Esophagus mucosa (tissue), 1 donor: ENCODE data around the gene OSBPL10. TPM values are rescaled to one million over a fixed set of nuclear protein-coding genes. Genes with fewer than 3 reads are reported as not detected.
A peak's percentile ranks its signal among the peaks of the same experiment; 100 is the strongest.
"Not testable (repeated sequence)": the region's sequence is repeated elsewhere in the genome, so short reads cannot be mapped to it uniquely, and the experiment has no call there.

Source experiments
- ATAC-seq: fragments of 200-7000 bp; cut with Tn5 transposase; one replicate; pipeline ENCODE4 v1.9.1; 2020
- total RNA-seq: library from RNA; stranded (reverse); gene quantifications from one replicate; pipeline ENCODE4 v1.2.4, GENCODE V29; 2023
- donor health status: DM: yes; HTN: yes; CAD: no.

OSBPL10 gene
- total RNA-seq, 1 donor from 2014 or later = 29.1 TPM

DNA sequence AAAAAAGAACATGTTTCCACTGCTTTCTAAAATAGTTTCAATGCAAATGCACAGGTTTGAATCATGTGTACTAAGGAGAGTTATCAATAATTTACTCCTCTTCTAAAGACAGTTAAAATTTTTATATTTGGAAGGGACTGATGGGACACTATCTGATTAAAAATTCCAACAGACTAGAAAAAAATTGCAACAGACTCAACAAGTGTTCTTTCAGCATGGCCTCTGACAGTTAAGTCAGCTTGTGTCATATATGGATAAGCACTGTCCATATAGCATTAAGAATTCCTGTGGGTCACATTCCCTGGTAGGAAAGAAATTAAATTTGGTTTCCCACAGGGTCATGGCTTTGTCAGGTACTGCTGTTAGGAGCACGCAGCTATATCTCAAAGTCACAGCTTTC lies 96.8 kb downstream of the OSBPL10 start:
- no peak for ATAC-seq

DNA sequence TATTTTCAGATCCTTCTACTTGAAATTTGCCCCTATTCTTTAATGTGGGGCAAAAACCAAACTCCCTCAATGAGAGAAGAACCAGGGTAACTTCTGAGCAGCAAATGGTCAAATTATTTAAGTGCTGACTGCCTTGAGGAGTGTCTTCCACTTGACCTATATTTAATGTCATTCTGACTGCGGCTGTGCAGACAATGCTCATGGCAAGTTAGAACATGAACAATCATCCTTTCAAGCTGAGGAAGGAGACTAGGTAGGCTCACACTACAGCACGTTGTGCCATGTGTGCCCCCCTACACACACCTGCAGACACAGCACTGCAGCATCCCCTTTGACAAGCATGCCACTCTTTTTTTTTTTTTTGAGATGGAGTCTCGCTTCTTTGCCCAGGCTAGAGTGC lies 98.2 kb downstream of the OSBPL10 start:
- peak; percentile 42 for ATAC-seq

DNA sequence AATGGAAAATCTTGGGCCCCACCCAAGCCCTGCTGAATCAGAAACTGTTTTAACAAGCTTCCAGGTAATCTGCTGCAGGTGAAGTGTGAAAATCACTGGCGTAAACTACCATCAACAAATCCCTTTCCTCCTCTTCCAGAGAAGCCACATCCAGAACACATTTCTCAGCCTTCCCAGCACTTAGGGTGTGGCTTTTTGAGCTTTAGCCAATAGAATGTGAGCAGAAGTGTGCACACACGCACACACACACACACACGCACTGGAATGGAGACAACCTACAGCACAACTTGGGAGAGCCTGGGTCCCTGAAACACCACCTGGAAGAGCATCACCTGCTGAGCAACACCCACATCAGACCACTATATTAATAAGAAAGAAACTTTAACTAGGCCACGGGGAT lies 98.6 kb downstream of the OSBPL10 start:
- ATAC-seq = peak; percentile 52

DNA sequence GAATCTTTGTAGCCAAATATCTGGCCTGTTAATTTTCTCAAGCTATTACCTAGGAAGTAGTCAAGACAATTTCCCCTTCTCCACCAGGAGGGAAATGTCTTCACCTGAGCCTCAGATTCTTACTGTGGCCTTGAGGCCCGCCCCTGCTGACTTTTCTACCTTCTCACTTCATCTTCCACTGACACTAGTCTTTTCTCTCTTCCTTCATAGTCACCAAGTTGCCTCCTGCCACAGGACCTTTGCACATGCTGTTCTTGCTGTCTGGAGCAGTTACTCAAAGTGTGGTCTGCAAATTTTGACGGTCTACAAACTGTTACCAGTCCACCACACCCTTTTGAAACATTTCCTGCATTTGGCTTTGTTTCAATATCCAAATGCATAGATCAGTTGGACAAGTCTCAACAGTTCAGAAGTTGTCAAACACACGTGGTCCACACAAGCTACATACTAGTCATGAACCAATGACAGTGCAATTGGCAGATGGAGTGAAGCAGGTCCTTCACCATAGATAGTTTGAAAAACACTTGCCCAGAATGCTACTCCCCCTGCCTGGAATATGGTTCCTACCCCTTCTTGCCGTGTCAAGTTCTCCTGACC lies 100.5 kb downstream of the OSBPL10 start:
- ATAC-seq = peak; percentile 70

DNA sequence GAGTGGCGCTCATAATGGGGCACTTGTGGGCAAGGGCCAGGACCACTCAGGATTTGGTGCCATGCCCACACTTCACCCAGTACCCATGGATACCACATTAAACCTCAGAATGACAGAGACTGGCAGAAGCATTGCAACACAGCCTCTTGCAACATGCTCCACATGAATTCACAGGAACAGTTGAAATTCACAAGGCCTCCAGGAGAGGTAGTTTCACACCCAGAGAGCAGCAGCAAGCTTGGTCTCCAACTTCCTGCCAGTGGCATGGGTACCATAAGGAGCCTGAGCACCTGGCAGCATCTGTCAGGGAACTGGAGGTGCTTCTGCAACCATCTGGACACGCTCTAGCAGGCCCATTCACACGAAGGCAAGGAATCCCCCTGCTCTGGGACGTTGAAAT lies 101.0 kb downstream of the OSBPL10 start:
- peak; percentile 75 for ATAC-seq

DNA sequence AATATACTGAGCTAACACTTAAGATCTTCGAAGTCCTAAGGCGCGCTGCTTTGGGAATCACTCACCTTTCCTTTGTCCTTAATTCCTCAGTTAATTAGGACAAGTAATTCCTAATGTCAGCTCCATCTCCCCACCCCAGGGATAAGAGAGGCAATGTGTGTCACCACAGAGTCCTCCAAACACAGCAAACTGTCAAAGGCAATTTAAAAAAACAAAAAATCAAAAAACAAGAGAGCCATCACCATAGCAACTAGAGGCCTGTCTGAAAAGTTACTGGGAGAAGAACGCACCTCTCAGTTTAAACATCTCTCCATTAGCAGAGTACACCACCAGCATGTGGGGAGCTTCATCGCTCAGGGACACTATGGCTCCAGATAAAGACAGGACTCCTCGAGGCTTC lies 101.7 kb downstream of the OSBPL10 start:
- ATAC-seq = no peak

DNA sequence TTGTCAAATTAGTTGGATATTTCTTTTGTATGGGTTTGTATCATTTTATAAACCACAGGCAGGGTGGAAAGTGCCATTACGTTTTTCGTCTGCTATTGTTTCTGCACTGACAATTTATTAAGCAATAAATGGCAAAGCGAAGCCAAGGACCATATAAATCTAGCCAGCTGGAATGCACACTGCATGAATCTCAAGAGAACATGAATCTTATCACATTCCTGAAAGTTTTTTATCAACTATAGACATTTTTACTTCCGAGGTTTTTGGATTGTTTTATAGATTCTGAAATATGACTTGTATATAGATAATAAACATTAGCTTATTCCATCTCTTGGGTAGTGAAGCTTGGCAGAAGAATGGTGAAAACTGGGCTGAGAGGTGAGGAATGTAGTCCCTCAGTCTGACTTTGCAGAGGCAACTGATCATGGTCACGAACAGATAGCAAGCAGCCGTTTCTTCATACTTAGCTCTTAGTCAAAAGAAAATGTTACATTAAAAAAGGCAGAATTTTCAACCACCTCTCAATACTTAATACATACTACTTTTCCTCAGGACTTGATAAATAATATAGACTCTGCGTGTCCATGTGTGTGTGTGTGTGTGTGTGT lies 102.7 kb downstream of the OSBPL10 start:
- no peak for ATAC-seq

DNA sequence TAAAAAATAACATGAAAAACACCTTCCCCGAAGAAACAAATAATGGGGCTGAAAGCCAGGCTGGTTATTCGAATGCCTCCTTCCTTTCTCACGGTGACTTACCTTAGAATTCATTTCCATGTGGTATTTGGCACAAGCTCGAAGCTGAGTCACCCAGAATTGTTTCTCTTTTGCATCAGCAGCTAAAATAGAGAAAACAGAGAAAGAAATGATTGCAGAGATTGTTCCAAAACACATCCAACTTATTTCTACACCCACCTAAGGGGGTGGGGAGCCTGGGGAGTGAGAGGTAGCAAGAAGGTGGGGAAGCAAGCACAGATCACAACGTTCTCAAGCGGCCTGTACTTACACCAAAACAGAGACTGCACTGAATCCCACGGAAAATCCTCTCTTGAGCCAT lies 104.7 kb downstream of the OSBPL10 start:
- no peak for ATAC-seq

DNA sequence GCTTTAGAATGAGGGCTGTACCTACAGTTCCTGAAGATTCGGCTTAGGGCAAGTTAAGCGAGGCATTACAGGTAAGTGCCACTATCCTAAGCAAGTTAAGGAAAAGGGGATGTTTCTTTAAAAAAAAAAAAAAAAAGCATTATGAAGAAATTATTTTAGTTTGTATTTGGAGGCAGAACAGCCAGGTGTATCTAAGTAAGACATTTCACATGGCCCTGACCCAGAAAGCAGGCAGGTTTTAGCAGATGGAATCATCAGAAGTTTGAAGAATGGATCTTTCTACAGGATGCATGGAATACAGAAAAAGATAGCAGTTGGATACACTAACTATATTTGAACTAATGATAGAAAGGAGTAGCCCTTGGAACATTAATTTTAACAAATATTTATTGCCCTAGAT lies 105.6 kb downstream of the OSBPL10 start:
- ATAC-seq = no peak

DNA sequence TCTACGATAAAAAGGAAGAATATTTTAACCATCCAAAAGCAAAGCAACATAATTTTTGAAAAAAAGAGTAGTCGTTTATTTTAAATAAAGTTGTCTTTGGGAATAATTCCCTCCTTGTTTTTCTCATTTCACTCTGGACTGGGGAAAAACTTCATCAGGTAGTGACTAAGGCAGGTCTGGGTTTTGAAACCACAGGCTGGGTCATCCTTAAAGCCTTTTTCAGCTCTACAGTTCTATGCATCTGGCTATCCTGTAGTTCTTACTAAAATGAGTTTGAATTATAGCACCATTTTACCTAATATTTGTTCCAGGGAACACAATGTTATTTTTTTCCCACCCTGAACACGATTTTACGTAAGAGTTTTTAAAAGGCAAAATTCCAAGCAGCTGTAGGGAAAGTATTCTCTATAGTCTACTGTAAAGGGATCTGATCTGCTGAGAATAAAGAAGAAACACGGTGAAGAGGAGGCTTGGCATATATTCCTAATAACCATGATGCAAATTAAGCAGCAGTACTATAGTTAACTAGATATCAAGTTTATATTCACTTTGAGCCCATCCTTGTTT lies 107.7 kb downstream of the OSBPL10 start:
- no peak for ATAC-seq

DNA sequence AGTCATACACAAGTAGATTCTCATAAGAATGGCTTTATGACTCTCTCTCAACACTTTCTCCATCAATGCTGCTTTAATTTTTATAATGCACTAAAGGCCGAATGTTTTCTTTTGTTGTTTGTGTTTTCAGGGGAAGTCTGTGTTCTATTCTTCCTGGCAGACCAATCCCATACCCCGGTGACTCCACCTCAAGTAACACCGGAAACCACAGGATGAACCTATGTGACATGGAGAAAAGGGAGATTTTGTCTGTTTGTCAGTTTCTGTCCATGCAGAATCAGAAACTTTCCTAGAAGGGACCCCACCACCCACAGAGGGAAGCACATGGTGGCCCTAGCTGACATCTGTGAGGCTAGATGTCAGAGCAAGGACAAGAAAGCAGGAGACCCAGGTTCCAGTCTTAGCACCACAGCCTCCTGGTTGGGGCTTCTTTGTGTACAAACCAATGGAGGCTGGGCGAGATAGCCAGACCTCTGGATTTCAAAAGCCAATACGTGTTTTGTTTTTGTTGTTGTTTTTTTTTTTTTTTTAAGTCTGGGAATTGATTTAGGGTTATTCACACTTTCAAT lies 109.0 kb downstream of the OSBPL10 start:
- ATAC-seq = no peak

DNA sequence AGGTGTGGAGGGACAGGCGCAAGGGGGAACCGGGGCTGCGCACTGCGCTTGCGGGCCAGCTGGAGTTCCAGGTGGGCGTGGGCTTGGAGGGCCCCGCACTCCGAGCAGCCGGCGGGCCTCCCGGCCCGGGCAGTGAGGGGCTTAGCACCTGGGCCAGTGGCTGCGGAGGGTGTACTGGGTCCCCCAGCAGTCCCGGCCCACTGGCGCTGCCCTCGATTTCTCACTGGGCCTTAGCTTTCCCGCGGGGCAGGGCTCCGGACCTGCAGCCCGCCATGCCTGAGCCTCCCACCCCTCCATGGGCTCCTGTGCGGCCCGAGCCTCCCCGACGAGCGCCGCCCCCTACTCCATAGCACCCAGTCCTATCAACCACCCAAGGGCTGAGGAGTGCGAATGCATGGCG lies 111.0 kb downstream of the OSBPL10 start:
- not testable (repeated sequence) for ATAC-seq

DNA sequence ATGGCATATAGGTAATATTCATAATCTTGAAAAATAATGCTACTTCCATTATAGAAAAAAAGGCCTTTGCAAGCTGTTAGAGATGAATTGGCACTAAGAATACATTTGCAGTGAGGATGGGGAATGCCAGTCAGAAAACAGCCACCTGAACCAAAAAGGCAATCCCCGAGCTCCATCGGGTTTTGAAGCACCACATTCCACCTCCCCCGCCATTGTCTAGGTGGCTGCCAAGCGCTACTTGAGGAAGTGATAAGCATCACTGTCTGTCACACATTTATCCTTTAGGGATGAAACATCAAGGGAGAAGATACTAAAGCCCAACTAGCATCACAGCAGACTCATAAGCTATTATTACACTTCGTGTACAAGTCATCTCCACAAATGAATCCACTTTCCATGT lies 112.8 kb downstream of the OSBPL10 start:
- ATAC-seq = no peak

DNA sequence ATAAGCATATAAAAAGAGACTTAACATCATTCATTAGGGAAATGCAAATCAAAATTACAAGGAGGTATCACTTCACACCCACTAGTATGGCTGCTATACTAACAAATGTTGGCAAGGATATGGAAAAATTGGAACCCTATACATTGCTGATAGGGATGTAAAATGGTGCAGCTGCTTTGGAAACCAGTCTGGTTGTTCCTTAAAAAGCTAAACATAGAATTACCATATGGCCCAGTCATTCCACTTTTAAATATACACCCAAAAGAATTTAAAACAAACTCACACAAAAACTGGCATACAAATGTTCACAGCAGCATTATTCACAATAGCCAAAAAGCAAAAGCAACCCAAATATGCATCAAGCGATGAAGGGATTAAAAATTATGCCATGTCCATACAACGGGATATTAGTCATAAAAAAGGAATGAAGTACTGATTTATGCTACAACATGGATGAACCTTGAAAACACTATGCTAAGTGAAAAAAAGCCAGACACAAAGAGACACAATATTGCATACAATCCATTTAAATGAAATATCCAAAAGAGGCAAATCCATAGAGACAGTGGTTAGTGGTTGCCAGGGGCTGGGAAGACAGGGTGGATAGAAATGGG lies 118.3 kb downstream of the OSBPL10 start:
- no peak for ATAC-seq

DNA sequence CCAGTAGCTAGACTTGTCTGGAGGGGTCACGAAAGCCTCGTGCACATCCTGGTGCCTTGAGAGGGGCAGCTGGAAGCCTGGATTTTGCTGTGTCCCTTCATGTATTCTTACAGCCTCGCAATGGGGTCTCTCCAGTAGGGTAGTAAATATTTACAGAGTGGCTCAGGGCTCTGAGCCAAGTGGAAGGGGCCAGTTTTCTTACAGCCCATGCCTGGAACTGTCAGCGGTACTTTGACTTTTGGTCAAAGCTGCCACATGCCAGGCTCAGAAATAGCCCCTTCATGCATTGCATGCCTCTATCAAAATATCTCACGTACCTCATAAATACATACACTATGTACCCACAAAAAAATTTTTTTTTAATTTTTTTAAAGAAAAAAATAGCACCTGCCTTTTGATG lies 119.2 kb downstream of the OSBPL10 start:
- ATAC-seq = no peak

DNA sequence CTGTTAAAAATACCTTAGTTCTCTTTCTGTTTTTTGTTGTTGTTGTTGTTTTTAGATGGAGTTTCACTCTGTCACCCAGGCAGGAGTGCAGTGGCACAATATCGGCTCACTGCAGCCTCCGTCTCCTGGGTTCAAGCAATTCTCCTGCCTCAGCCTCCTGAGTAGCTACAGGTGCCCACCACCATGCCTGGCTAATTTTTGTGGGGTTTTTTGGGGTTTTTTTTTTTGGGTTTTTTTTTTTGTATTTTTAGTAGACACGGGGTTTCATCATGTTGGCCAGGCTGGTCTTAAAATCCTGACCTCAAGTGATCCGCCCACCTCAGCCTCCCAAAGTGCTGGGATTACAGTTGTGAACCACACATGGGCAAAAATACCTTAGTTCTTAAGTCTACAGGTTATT lies 120.4 kb downstream of the OSBPL10 start:
- ATAC-seq = not testable (repeated sequence)

DNA sequence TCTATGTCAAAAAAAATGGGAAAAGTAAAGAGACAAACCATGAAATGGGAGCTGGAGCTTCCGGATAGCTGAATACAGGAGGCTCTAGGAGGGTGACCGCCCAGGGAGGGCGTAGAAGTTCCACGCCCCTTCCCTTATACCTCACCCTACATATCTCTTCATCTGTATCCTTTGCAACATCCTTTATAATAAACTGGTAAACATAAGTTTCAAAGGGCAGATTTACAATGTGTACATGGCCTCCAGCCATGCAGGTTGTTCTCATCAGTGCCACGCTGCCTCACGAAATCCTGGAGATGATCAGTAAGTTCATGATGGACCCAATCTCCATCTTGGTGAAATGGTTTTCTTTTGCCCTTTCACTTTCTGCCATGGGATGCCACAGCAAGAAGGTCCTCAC lies 121.8 kb downstream of the OSBPL10 start:
- no peak for ATAC-seq

DNA sequence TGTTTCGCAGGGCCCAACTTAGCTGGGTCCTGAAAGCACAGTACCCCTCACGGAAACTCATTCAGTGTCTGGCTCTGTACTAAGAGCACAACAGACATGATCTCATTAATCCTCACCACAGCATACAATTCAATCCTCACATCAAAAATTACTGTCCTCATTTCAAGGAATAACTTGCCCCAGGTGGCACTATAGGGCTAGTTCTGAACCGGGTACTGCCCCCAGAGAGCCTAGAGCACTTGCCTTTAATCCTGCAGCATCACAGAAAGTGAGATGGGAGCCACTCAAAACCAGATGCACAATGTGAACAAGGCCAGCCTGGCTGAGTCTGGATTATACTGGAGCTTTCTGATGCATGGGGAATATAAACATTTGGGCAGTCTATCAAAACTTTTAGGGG lies 122.6 kb downstream of the OSBPL10 start:
- ATAC-seq = no peak

DNA sequence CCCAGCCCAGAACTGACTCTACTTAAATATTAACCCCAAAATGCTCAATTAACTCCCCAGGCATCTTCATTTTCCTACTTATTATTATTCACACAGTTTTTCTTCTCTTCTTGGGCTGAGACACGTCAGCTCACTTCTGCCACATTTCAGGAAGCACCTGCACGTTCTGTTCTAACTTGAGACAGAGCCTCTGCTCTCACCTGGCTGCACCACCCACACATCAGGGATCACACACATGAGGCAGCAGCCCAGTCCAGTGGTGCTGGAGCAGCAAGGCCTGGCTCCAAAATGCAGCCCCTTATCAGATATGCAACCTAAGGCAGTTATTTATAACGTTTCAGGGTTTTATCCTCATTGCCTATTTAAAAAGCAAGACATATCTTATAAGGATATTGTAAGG lies 127.5 kb downstream of the OSBPL10 start:
- peak; percentile 50 for ATAC-seq

DNA sequence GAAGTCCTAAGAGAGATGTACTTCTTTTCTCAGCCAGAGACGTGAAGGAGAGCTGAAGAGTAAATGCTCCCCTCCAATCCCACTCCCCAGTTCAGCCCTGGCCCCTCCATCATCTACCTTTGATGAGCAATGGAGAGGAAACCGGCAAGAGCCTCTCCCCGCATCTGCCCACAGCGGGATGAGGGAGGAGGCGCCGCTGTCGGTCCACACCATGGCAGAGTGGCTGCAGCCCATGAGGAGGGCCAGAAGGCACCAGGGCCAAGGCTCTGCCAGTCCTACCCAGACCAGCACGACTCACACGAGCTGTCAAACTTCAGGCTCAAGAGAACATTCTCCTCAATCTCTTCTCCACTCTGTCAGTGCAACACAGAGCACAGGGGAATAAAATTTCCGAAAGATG lies 129.8 kb downstream of the OSBPL10 start:
- ATAC-seq = no peak

DNA sequence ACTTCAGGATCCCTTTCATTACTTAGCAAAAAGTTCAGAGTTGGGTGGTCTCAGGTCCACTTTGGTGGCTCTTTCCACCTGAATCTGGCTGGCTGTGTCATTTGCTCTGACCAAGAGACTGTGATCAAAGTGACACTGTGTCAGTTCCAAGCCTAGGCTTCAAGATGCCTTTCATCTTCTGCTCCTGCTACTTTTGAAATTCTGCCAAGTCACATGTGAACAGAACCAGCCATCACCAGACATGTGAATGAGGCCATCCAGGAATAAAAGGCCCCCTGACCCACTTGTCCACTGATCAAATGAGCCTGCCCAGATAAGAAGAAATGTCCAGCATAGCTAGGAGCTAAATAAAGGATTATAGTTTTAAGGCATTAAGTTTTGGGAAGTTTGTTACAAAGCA lies 132.2 kb downstream of the OSBPL10 start:
- no peak for ATAC-seq

DNA sequence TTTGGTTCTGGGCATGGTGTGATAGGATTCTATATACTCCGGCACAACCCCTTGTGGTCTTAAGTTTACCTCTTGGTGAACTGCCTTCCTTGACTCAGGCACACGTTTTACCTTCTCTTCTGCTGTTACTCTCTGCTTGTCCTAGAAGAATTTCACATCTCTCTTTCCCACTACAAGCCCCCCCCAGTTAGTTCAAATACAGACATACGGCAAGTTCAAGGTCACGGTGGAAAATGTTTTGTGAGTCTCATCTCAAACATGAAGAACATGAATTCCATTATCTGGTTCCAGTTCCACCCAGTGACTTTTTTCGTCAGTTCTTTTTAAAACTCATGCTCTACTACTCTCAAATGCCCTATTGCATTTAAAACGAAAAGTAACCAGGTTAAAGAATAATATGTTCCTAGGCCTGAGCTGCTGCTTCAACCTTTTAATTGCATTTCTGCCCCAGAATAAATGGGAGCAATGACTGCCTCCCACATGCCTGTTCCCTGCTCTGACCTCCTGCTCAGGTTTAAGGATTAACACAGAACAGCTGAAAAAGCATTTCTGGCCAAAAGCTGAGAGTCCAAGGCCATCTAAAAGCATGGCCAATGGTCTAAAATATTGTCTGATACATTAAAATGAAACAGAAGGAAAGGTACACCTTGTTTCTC lies 132.8 kb downstream of the OSBPL10 start:
- no peak for ATAC-seq

DNA sequence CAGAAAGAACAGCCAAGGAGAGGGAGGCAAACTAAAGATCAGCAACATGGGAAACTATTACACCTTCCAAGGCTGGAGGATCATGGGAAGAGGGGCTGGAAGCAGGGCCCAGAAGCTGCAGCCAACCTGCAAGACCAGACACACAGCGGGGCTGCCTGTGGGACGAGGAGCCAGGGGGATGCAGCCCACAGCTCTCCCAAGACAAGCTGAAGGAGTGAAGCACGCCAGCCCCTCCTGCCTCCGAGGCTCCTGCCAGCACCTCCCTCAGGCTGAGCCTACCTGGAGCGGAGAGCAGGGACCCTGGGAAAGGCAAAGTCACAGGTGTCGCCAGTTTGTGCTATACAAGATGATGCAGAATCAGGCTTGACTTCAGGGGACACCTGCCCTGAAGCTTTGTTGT lies 133.3 kb downstream of the OSBPL10 start:
- ATAC-seq = no peak
